ENCODE measurements around the gene RIMBP3C.

Gene RIMBP3C

GRCh38 chr22:21592422-21592821, 41.2 kb upstream of the RIMBP3C start:
- TF ChIP-seq TAF1 (IDR thresholded peaks at IDR 0.05; ENCODE audit: borderline replicate concordance, insufficient read depth, low read length) (no peak), REST (IDR thresholded peaks at IDR 0.05; ENCODE audit: insufficient read depth in 1 of 2, low read depth in 2 of 2, low read length in 2 of 2) (no peak), POLR2AphosphoS5 (IDR thresholded peaks at IDR 0.05; ENCODE audit: low read depth, low read length) (no peak), FOXP2 (optimal IDR thresholded peaks at IDR 0.05; ENCODE audit: borderline replicate concordance, extremely low read depth, extremely low read length, insufficient read depth) (no peak), SIN3A (IDR thresholded peaks at IDR 0.05; ENCODE audit: borderline replicate concordance, insufficient read depth, low read length) (no peak)

GRCh38 chr22:21591695-21592094, 40.4 kb upstream of the RIMBP3C start:
- TF ChIP-seq POLR2AphosphoS5 (IDR thresholded peaks at IDR 0.05; ENCODE audit: low read depth, low read length) = no peak

- TF ChIP-seq REST (IDR thresholded peaks at IDR 0.05; ENCODE audit: insufficient read depth in 1 of 2, low read depth in 2 of 2, low read length in 2 of 2) (no peak), TAF1 (IDR thresholded peaks at IDR 0.05; ENCODE audit: borderline replicate concordance, insufficient read depth, low read length) (no peak), FOXP2 (optimal IDR thresholded peaks at IDR 0.05; ENCODE audit: borderline replicate concordance, extremely low read depth, extremely low read length, insufficient read depth) (no peak), SIN3A (IDR thresholded peaks at IDR 0.05; ENCODE audit: borderline replicate concordance, insufficient read depth, low read length) (no peak), POLR2AphosphoS5 (IDR thresholded peaks at IDR 0.05; ENCODE audit: low read depth, low read length) (no peak)
Observed at GRCh38 chr22:21590809-21591641, 39.8 kb upstream of the RIMBP3C start.

- TF ChIP-seq REST (IDR thresholded peaks at IDR 0.05; ENCODE audit: insufficient read depth in 1 of 2, low read depth in 2 of 2, low read length in 2 of 2) (no peak), POLR2AphosphoS5 (IDR thresholded peaks at IDR 0.05; ENCODE audit: low read depth, low read length) (no peak), FOXP2 (optimal IDR thresholded peaks at IDR 0.05; ENCODE audit: borderline replicate concordance, extremely low read depth, extremely low read length, insufficient read depth) (no peak), TAF1 (IDR thresholded peaks at IDR 0.05; ENCODE audit: borderline replicate concordance, insufficient read depth, low read length) (no peak), SIN3A (IDR thresholded peaks at IDR 0.05; ENCODE audit: borderline replicate concordance, insufficient read depth, low read length) (no peak)
Observed at GRCh38 chr22:21589396-21589795, 38.1 kb upstream of the RIMBP3C start.

- TF ChIP-seq REST (IDR thresholded peaks at IDR 0.05; ENCODE audit: insufficient read depth in 1 of 2, low read depth in 2 of 2, low read length in 2 of 2) (no peak), POLR2AphosphoS5 (IDR thresholded peaks at IDR 0.05; ENCODE audit: low read depth, low read length) (no peak), SIN3A (IDR thresholded peaks at IDR 0.05; ENCODE audit: borderline replicate concordance, insufficient read depth, low read length) (no peak), FOXP2 (optimal IDR thresholded peaks at IDR 0.05; ENCODE audit: borderline replicate concordance, extremely low read depth, extremely low read length, insufficient read depth) (no peak), TAF1 (IDR thresholded peaks at IDR 0.05; ENCODE audit: borderline replicate concordance, insufficient read depth, low read length) (no peak)
Observed at GRCh38 chr22:21587803-21588611, 36.7 kb upstream of the RIMBP3C start.
